GM21423 (cell line): ENCODE results near the gene MAPK10.
A peak's percentile ranks its signal among the peaks of the same experiment; 100 is the strongest.

Source experiments
- ATAC-seq: cut with Tn5 transposase; IDR thresholded peaks from one replicate; pipeline ENCODE4 v1.9.1; 2021; ENCODE audit warnings: mild to moderate bottlenecking, moderate library complexity; ENCODE audit not compliant: unreplicated experiment

Gene MAPK10

GRCh38 chr4:86359944-86360478 is at the start of gene MAPK10:
Gene MAPK10 (minus strand): TSS chr4:86360053.
- peak; percentile 99 for ATAC-seq

DNA sequence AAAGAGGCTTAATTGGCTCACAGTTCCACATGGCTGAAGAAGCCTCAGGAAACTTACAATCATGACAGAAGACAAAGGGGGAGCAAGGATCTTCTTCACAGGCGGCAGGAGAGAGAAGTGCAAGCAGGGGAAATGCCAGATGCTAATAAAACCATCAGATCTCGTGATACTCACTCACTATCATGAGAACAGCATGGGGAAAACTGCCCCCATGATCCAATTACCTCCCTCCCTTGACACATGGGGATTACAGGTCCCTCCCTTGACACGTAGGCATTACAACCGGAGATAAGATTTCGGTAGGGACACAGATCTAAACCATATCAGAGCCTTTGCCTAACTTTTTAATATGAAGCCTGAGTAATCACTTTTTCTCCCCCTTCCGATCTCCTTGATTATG is 43.7 kb upstream of the MAPK10 start:
- ATAC-seq: no peak

DNA sequence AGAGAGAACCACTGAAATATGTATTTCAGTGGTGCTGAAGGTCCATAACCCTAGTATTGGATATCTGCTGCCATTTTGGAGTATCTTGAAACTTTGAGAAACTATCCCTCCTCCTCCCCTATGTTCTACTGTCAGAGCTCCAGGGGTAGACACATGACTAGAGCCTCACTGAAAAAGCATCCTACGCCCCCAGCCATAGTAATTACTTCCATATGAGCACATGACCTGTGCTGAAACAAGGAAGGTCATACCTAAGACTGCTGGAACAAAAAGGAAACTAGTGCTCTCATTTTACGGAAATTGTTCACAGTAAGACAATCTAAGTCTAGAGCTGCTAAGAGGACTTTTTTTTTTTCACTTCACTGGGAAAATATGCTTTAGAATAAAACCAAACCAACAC is 42.0 kb upstream of the MAPK10 start:
- no peak for ATAC-seq

DNA sequence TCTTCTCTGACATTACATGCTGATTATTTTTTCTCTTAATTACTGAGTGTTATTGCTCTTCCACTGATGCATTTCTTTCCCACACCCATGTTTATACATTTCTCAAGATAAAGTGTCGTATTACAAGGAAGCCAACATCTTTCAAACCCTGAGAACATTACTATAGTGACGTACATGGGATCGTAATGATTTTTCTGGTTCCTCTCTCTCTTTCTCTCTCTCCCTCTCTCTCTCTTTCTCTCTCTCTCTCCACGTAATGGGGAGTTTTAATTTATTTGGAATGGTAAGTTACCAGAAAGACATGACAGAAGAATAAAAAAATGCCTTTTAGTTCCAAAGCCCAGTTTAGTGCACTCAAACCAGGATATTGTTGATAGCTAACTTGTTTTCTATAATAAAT is 40.4 kb upstream of the MAPK10 start:
- ATAC-seq: no peak

DNA sequence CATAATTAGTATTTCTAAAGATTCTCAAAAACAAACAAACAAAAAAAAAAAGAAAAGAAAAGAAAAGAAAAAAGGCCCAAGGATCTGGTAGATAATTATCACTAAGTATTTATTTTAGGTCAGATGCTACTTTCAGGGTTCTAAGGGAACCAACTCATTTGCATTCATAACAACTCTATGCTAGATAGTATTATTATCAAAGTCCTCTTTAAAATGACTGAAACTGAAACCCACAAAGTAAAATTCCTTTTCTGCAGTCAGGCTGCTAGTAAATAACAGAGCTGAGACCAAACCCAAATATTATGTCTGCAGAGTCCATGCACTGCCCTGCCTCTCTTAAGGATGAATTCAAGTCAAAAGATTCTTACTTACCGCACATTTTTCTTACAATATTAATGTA is 38.3 kb upstream of the MAPK10 start:
- no peak for ATAC-seq

- no peak for ATAC-seq
Observed at GRCh38 chr4:86393749-86394148, 33.9 kb upstream of the MAPK10 start.

GRCh38 chr4:86389664-86390063 is 29.8 kb upstream of the MAPK10 start:
- no peak for ATAC-seq

DNA sequence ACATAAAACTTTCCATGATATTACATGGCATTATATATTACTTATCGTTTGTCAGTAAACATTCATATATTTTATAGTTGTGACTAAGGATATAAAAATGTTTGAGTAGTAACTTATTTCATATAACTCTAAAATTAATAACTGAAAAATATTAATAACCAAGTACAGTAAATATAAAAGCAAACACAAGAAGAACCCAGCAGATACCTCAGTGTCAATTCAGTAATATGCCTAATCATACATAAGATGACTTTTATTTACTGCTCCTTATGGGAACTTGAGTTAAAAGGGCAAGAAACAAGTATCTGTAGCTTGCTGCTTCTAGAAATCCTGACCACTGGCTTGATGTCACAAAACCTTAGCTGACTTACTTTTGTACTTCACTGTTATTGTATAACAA is 28.4 kb upstream of the MAPK10 start:
- no peak for ATAC-seq

- ATAC-seq: no peak
Observed at GRCh38 chr4:86386817-86387415, 27.1 kb upstream of the MAPK10 start.

DNA sequence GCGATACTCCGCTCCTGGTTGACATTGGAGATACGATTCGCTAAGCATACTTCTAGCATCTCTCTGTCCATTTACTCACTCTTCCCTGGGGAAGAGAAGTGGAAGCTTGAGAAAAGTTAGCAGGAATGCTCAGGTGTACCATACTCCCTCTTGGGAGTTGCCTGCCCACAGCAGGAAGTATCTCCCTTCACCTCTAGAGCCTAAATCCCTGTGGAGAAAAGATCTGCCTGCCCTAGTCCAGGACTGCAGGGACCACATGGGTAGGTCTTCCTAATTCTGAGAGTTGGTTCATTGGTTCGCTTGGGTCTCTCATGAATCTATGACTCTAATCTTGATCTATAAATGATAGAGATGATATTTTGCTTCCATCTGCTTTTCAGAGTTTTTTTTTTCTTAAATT is 26.3 kb upstream of the MAPK10 start:
- no peak for ATAC-seq

DNA sequence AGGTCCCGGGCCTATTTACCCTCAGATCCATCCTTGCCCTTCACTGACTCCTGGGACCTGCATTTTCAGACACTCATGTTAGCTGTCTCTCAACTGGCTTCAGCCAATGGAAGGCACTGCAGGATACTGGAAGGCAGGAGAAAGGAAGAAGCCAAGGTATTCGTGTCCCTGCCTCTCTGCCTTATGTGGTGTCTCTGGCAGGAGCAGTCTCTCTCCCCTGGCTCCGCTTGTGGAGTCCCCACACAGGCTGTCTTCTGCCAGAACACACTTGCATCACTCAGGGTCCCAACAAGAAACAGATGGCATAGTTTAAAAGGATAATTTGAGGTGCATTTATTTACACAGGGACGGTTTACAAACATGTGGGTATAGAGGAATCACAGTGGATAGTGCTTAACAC is 21.6 kb upstream of the MAPK10 start:
- ATAC-seq: no peak

DNA sequence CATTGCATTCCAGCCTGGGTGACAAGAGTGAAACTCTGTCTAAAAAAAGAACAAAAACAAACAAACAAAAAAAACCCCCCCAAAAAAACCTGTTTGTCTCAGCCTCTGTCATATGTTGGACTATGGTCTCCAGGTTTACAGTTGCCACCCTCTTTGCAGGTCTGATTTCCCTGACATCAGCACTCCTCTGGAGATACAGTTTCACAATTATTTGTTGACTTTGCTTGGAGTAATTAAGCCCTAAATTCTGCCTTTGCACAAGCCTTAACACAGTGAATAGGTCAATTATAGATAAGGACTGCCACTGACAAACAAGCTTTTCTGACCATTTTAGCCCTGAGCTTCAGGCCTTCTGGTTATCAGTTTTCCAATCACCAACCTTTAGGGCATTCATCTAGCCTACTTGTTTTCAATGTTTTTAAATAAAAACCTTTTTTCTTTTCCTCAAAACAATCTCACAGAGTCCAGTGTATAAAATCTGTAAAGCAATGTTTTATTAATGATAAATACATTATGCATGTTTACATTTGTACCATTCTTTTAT is 20.4 kb upstream of the MAPK10 start:
- no peak for ATAC-seq

- ATAC-seq: no peak
Observed at GRCh38 chr4:86376850-86377249, 17.0 kb upstream of the MAPK10 start.

GRCh38 chr4:86368433-86368832 is 8.6 kb upstream of the MAPK10 start:
- no peak for ATAC-seq

GRCh38 chr4:86367577-86367976 is 7.7 kb upstream of the MAPK10 start:
- no peak for ATAC-seq

GRCh38 chr4:86366920-86367319 is 7.1 kb upstream of the MAPK10 start:
- ATAC-seq: no peak

GRCh38 chr4:86362510-86362909 is 2.7 kb upstream of the MAPK10 start:
- no peak for ATAC-seq

DNA sequence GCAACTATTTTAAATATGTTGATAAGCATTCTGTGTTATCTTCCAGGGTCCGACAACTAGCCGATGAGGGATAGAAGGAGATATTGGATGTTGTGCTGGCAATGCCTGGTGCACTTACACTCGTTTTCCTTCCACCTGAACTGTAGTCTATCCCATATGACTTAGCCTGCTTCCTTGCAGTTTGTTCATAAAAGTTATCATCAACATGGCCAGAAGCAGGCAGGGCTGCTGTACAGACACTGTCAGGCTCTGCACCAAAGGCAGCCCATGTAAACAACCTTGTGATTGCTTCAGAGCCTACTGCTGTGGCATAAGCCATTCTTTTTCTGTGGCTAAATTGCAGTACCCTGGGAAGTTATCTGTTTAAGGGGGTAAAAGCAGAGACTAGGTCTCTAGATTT is 1.6 kb downstream of the MAPK10 start:
- ATAC-seq: no peak

- ATAC-seq: no peak
Observed at GRCh38 chr4:86357608-86358007, 2.2 kb downstream of the MAPK10 start.

DNA sequence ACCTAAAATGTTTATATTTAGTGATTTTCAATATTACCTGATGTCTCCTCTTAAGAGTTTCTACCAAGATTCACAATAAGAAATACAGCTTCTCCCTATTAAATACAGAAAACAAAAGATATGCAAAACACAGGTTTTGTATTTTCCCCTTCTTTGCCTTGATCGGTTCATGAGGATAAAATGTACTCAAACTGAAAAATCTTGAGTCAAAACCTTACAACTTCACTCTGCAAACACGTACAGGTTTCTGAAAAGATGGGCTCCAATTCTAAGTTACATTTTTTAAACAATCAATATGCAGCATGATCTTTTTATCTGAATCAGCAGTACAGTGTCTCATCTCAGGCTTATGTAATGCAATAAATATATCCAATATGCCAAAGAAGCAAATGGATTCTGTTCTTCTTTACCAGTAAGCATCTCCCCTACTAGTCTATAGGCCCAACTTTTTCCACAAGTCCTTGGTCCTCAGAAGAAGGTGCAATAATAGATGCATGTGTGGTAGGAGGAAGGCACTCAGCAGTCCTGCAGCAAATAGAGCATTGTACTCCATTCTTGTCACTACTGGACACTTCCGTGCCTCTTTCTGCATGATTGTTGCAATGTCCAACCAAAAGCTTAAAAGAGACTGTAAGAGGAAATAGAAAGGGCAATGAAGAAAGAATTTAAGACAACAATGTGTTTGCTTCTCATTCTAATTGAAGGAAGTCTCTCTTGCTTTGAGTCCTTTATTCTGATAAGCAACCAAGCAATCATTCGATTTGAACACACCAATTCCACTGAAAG is 3.2 kb downstream of the MAPK10 start:
- ATAC-seq: no peak

GRCh38 chr4:86354390-86354789 is 5.5 kb downstream of the MAPK10 start:
- no peak for ATAC-seq

DNA sequence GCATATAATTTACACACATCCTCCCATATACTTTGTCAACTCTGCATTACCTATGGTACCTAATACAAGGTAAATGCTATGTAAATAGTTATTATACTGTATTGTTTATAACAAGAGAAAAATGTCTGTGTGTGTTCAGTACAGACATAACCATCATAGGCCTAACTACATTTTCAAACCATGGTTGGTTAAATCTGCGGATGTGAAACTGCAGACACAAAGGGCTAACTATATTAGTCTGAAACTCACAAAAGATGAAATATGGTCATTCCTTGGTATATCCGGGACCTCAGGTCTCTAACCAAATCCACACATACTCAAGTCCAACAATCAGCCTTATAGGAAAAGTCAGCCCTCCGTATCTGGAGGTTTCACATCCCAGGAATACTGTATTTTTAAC is 13.5 kb downstream of the MAPK10 start:
- ATAC-seq: no peak
